H1 (cell line): ENCODE data around the gene SEMA4D. TPM values are rescaled to one million over a fixed set of nuclear protein-coding genes. Genes with fewer than 3 reads are reported as not detected.

Source experiments
- CBX5 ChIP-seq: fragments of 300-800, 300-1000 bp; sonication (generic); IDR thresholded peaks from 2 replicates; pipeline ENCODE4 v1.7.1; 2016; ENCODE audit warnings: antibody characterized with exemption, low read length, low read depth
- CHD1 ChIP-seq: IDR thresholded peaks from 2 replicates; pipeline ENCODE4 v1.6.1; 2012; ENCODE audit warnings: low read depth, low read length, improper control_type of control experiment
- EZH2 ChIP-seq: fragments of 200-600 bp; sonication (generic); IDR thresholded peaks from 2 replicates; pipeline ENCODE4 v1.7.1; 2012; ENCODE audit warnings: low read depth, mild to moderate bottlenecking, moderate library complexity, low read length, inconsistent platforms; ENCODE audit not compliant: severe bottlenecking
- HDAC2 ChIP-seq, 2 experiments: fragments of 300-600 bp in 1 of 2; sonication (generic) in 1 of 2; IDR thresholded peaks; 2 replicates each; pipeline ENCODE4 v1.6.1; 2011 to 2012; ENCODE audit warnings: low read depth in 2 of 2, low read length in 2 of 2, mild to moderate bottlenecking in 2 of 2, moderate library complexity in 2 of 2, borderline replicate concordance in 1 of 2, inconsistent platforms in 1 of 2
- JUND ChIP-seq: IDR thresholded peaks from 2 replicates; pipeline ENCODE4 v1.6.1; 2011; ENCODE audit warnings: mild to moderate bottlenecking, improper control_type of control experiment, low read length
- RXRA ChIP-seq: IDR thresholded peaks from 2 replicates; pipeline ENCODE4 v1.6.1; 2011; ENCODE audit warnings: low read depth, mild to moderate bottlenecking, low read length, moderate library complexity; ENCODE audit not compliant: insufficient read depth
- TAF1 ChIP-seq: IDR thresholded peaks from 2 replicates; pipeline ENCODE4 v1.6.1; 2011; ENCODE audit warnings: mild to moderate bottlenecking, low read depth, low read length
- polyA plus RNA-seq, 7 experiments: library from polyadenylated mRNA; depleted of rRNA in 3 of 7; stranded (reverse) in 5 of 7; unstranded in 2 of 7; fragments of >200 nt in 5 of 7; fragments of 200-250 nt in 2 of 7; gene quantifications; 1 replicate in 5 of 7; 2 replicates in 1 of 7; 4 replicates in 1 of 7; pipeline versions ENCODE4 v1.2.1 to v1.2.3, GENCODE V29; 2011 to 2013; ENCODE audit warnings: missing spikeins in 2 of 7, mixed read lengths in 2 of 7
- total RNA-seq: library from RNA; stranded (reverse); fragmentation: NEBNext Ultra II Directional; extraction: Animal tissue kit (Norgen Biotek cat#: 25700); gene quantifications from 2 replicates; pipeline ENCODE4 v1.2.1, GENCODE V29; 2021
- TF ChIP-seq, protein P1 (sequence below): IDR thresholded peaks from 2 replicates; pipeline ENCODE4 v1.6.1; 2011; ENCODE audit warnings: low read length, improper control_type of control experiment

The SEMA4D gene
- total and polyA plus RNA-seq, 2 of the 8 experiments (the other 6 are each of a cell fraction or from before 2014, with no cell fraction given), result 21.0 to 70.4 TPM

DNA sequence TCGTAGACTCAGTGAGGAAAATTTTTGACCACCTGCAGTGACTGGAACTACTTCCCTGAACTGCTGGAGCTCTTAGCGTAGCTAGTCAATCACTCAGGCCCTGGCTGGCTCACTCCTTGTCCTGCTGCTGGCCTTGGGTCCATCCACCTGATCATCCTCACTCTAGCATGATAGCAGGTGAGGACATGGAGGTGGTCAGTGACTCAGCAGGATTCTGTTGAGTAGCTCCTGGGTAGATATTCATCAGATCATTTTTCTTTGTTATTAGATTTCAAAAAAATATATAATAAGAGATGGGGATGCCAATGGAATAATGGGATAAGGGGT lies 25.0 kb upstream of the SEMA4D start (continued):
- TF ChIP-seq EZH2 (no peak), CHD1 (no peak), CBX5 (no peak), TAF1 (no peak), JUND (no peak), HDAC2 (IDR thresholded peaks at IDR 0.05; ENCODE audit: borderline replicate concordance in 1 of 2, low read depth in 2 of 2, low read length in 2 of 2) (no peak), RXRA (no peak)
- TF ChIP-seq, protein P1, sequence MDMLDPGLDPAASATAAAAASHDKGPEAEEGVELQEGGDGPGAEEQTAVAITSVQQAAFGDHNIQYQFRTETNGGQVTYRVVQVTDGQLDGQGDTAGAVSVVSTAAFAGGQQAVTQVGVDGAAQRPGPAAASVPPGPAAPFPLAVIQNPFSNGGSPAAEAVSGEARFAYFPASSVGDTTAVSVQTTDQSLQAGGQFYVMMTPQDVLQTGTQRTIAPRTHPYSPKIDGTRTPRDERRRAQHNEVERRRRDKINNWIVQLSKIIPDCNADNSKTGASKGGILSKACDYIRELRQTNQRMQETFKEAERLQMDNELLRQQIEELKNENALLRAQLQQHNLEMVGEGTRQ, result no peak
- TF ChIP-seq, all 59 proteins: peak for 0
